Chondrocyte (in vitro differentiated cells): Measurements from ENCODE around the gene HLF. TPM values are rescaled to one million over a fixed set of nuclear protein-coding genes. Genes with fewer than 3 reads are reported as not detected.

Experiments
- DNase-seq: peaks from one replicate; pipeline ENCODE4 v3.0.0; 2021; ENCODE audit warnings: mixed read lengths, low spot score
- H3K27ac Mint-ChIP-seq: one replicate; pipeline ENCODE4 v1.8.0; 2021; ENCODE audit warnings: mild to moderate bottlenecking, moderate library complexity, mixed read lengths; ENCODE audit not compliant: unreplicated experiment
- H3K27me3 Mint-ChIP-seq: 2 replicates; pipeline ENCODE4 v1.8.0; 2021; ENCODE audit warnings: low read depth, mixed read lengths
- H3K36me3 Mint-ChIP-seq: 2 replicates; pipeline ENCODE4 v1.8.0; 2021; ENCODE audit warnings: low read depth, mixed read lengths
- H3K4me1 Mint-ChIP-seq: 2 replicates; pipeline ENCODE4 v1.8.0; 2021; ENCODE audit warnings: low read depth, mild to moderate bottlenecking, mixed read lengths
- H3K4me3 Mint-ChIP-seq: one replicate; pipeline ENCODE4 v1.8.0; 2021; ENCODE audit warnings: mild to moderate bottlenecking, moderate library complexity, mixed read lengths; ENCODE audit not compliant: unreplicated experiment
- H3K9me3 Mint-ChIP-seq: 2 replicates; pipeline ENCODE4 v1.8.0; 2021; ENCODE audit warnings: low read depth, mixed read lengths
- CTCF ChIP-seq: fragments of 200-600 bp; sonication (generic); IDR thresholded peaks from 2 replicates; pipeline ENCODE4 v1.5.0; 2021; ENCODE audit warnings: antibody characterized with exemption, mild to moderate bottlenecking, moderate library complexity
- total RNA-seq: library from RNA; stranded (reverse); gene quantifications from 3 replicates; pipeline ENCODE4 v1.2.1, GENCODE V29; 2021

Gene HLF
- total RNA-seq, 1 donor from 2014 or later, result 0.47 TPM

- Mint-ChIP-seq H3K36me3 (peaks cover 2% of the 10 kb centered on the region), H3K9me3 (peaks cover 9% of the 10 kb centered on the region), H3K27ac (no peak overlapping the region), H3K4me3 (no peak overlapping the region), H3K27me3 (peaks cover 68% of the 10 kb centered on the region), H3K4me1 (peaks cover 7% of the 10 kb centered on the region)
- no peak for DNase-seq
- no peak for TF ChIP-seq CTCF
Measured at GRCh38 chr17:55259684-55260111, 5.1 kb upstream of the HLF start.

GRCh38 chr17:55261311-55261710 is 3.4 kb upstream of the HLF start:
- no peak overlapping the region for H3K4me3 Mint-ChIP-seq

GRCh38 chr17:55263569-55264277 is 1.0 kb upstream of the HLF start:
- Mint-ChIP-seq H3K27ac (no peak overlapping the region), H3K36me3 (peaks cover 2% of the 10 kb centered on the region), H3K4me3 (peak overlapping the region; percentile 66)

More at GRCh38 chr17:55261311-55261710, 3.4 kb upstream of the HLF start:
- no peak overlapping the region for H3K27ac Mint-ChIP-seq
- DNase-seq, result no peak
- H3K36me3 Mint-ChIP-seq, result peaks cover 2% of the 10 kb centered on the region
- peaks cover 9% of the 10 kb centered on the region for H3K9me3 Mint-ChIP-seq
- H3K27me3 Mint-ChIP-seq, result peaks cover 68% of the 10 kb centered on the region
- no peak for TF ChIP-seq CTCF
- peaks cover 9% of the 10 kb centered on the region for H3K4me1 Mint-ChIP-seq

GRCh38 chr17:55264278-55264644 is 499 bp upstream of the HLF start:
- H3K4me3 Mint-ChIP-seq, result peak overlapping the region; percentile 66
- H3K27me3 Mint-ChIP-seq, result peaks cover 72% of the 10 kb centered on the region
- no peak overlapping the region for H3K27ac Mint-ChIP-seq
- DNase-seq, result no peak
- peaks cover 2% of the 10 kb centered on the region for H3K36me3 Mint-ChIP-seq
- H3K9me3 Mint-ChIP-seq, result peaks cover 9% of the 10 kb centered on the region
- no peak for TF ChIP-seq CTCF
- peaks cover 9% of the 10 kb centered on the region for H3K4me1 Mint-ChIP-seq

More at GRCh38 chr17:55263569-55264277, 1.0 kb upstream of the HLF start:
- DNase-seq, result no peak
- no peak for TF ChIP-seq CTCF
- H3K9me3 Mint-ChIP-seq, result peaks cover 9% of the 10 kb centered on the region
- peaks cover 9% of the 10 kb centered on the region for H3K4me1 Mint-ChIP-seq
- peaks cover 71% of the 10 kb centered on the region for H3K27me3 Mint-ChIP-seq

GRCh38 chr17:55265311-55266021 is 706 bp downstream of the HLF start:
- Mint-ChIP-seq H3K9me3 (peaks cover 9% of the 10 kb centered on the region), H3K4me1 (peaks cover 9% of the 10 kb centered on the region), H3K36me3 (peaks cover 2% of the 10 kb centered on the region), H3K27me3 (peaks cover 73% of the 10 kb centered on the region), H3K27ac (no peak overlapping the region), H3K4me3 (peak overlapping the region; percentile 38)
- no peak for DNase-seq
- TF ChIP-seq CTCF, result no peak
